Naive thymus-derived CD4-positive, alpha-beta T cell (primary cell): ENCODE results near the gene MIGA1. TPM values are rescaled to one million over a fixed set of nuclear protein-coding genes. Genes with fewer than 3 reads are reported as not detected.
"Not testable (repeated sequence)": the region's sequence is repeated elsewhere in the genome, so short reads cannot be mapped to it uniquely, and the experiment has no call there.

Experiments
- ATAC-seq: fragments of 150-1000 bp; cut with Tn5 transposase; 2 replicates; pipeline ENCODE4 v1.10.0; 2021; ENCODE audit warnings: mild to moderate bottlenecking, moderate library complexity
- CTCF ChIA-PET: fragments of 350-600 bp; sonication (Branson Sonifier 250); formaldehyde crosslinking; loops from one replicate; lab custom pipeline; 2021; ENCODE audit warnings: antibody characterized with exemption; lab: Charles Lee
- POLR2A ChIA-PET: fragments of 350-600 bp; sonication (Branson Sonifier 250); formaldehyde crosslinking; loops from one replicate; lab custom pipeline; 2021; ENCODE audit warnings: antibody characterized with exemption, inconsistent platforms; lab: Charles Lee
- DNase-seq, 9 donors: peaks; one replicate each; pipeline versions ENCODE4 v3.0.0 to v3.0.0-alpha.2; 2020 to 2022; ENCODE audit warnings: mixed read lengths in 1 of 9
- H3K27ac ChIP-seq: one replicate; pipeline ENCODE4 v1.7.0; 2013; ENCODE audit warnings: mild to moderate bottlenecking, low read depth, low read length, moderate library complexity
- H3K27me3 ChIP-seq, 2 donors: one replicate each; pipeline ENCODE4 v1.7.0; 2013; ENCODE audit warnings: low read length in 2 of 2, mild to moderate bottlenecking in 2 of 2, moderate library complexity in 2 of 2; ENCODE audit not compliant: control insufficient read depth in 2 of 2, insufficient read depth in 2 of 2
- H3K36me3 ChIP-seq, 3 experiments: 1 replicate in 2 of 3; 2 replicates in 1 of 3; pipeline ENCODE4 v1.7.0; 2013; ENCODE audit warnings: low read length in 3 of 3, mild to moderate bottlenecking in 3 of 3, moderate library complexity in 1 of 3; ENCODE audit not compliant: insufficient read depth in 3 of 3, control insufficient read depth in 2 of 3
- H3K4me1 ChIP-seq, 2 donors: one replicate each; pipeline ENCODE4 v1.7.0; 2013; ENCODE audit warnings: low read length in 2 of 2, mild to moderate bottlenecking in 2 of 2, moderate library complexity in 1 of 2; ENCODE audit not compliant: control insufficient read depth in 2 of 2, insufficient read depth in 2 of 2
- H3K4me3 ChIP-seq: 2 replicates; pipeline ENCODE4 v1.7.0; 2013; ENCODE audit warnings: mild to moderate bottlenecking, low read length
- H3K9me3 ChIP-seq, 3 experiments: 1 replicate in 2 of 3; 2 replicates in 1 of 3; pipeline ENCODE4 v1.7.0; 2013; ENCODE audit warnings: low read length in 3 of 3; ENCODE audit not compliant: control insufficient read depth in 2 of 3
- H3K27ac Mint-ChIP-seq, 9 donors: one replicate each; pipeline ENCODE4 v1.8.0; 2020 to 2022; ENCODE audit warnings: mixed read lengths in 9 of 9, mild to moderate bottlenecking in 8 of 9, moderate library complexity in 5 of 9, inconsistent platforms in 2 of 9
- H3K27me3 Mint-ChIP-seq, 5 donors: one replicate each; pipeline ENCODE4 v1.8.0; 2021 to 2022; ENCODE audit warnings: mixed read lengths in 5 of 5, mild to moderate bottlenecking in 1 of 5
- H3K36me3 Mint-ChIP-seq, 5 donors: one replicate each; pipeline ENCODE4 v1.8.0; 2020 to 2022; ENCODE audit warnings: mixed read lengths in 5 of 5, mild to moderate bottlenecking in 3 of 5, inconsistent platforms in 1 of 5
- H3K4me1 Mint-ChIP-seq, 7 donors: one replicate each; pipeline ENCODE4 v1.8.0; 2020 to 2022; ENCODE audit warnings: mixed read lengths in 7 of 7, mild to moderate bottlenecking in 3 of 7, inconsistent platforms in 1 of 7
- H3K4me3 Mint-ChIP-seq, 10 donors: one replicate each; pipeline ENCODE4 v1.8.0; 2020 to 2022; ENCODE audit warnings: mild to moderate bottlenecking in 10 of 10, mixed read lengths in 10 of 10, moderate library complexity in 6 of 10, inconsistent platforms in 2 of 10
- H3K9me3 Mint-ChIP-seq, 11 donors: one replicate each; pipeline ENCODE4 v1.8.0; 2020 to 2022; ENCODE audit warnings: mixed read lengths in 11 of 11, mild to moderate bottlenecking in 4 of 11, inconsistent platforms in 1 of 11, moderate library complexity in 1 of 11
- intact Hi-C, 2 donors: fragments of 100-400 bp; cut with micrococcal nuclease; formaldehyde crosslinking; loops; one replicate each; pipeline ENCODE4 v1.15.1; 2023
- polyA plus RNA-seq, 2 donors: library from polyadenylated mRNA; unstranded; fragments of 300-500 nt; fragmentation: Illumina TruSeq; gene quantifications; one replicate each; pipeline ENCODE4 v1.2.3, GENCODE V29; 2021
- total RNA-seq, 6 experiments: library from RNA in 5 of 6; stranded (reverse) in 5 of 6; gene quantifications; 1 replicate in 5 of 6; 2 replicates in 1 of 6; pipeline ENCODE4 v1.2.3 and lab custom pipeline; 2021 to 2026

Gene MIGA1
- total and polyA plus RNA-seq, 7 experiments from 2014 or later: 8.8 to 23.5 (median 12.4) TPM

DNA sequence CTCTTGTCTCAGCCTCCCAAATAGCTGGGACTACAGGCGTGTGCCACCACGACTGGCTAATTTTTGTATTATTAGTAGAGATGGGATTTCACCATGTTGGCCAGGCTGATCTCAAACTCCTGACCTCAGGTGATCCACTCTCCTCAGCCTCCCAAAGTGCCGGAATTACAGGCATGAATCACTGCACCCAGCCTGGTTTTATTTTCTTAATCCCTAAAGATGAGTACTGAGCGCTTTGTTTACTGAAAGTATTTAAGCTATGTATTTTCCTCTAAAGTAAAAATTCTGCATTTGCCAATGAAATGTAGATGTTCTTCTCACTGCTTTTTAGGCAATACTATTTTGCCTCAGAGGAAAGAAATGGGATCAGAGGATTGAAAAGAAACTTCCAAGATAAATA lies 30.0 kb upstream of the MIGA1 start:
- intact Hi-C loops, H3K27me3 ChIP-seq, H3K36me3 ChIP-seq, POLR2A ChIA-PET, H3K27ac ChIP-seq, H3K27me3 Mint-ChIP-seq, H3K4me3 ChIP-seq, H3K4me1 ChIP-seq, ATAC-seq, H3K9me3 Mint-ChIP-seq, H3K9me3 ChIP-seq, H3K4me3 Mint-ChIP-seq, CTCF ChIA-PET, DNase-seq: not testable (repeated sequence)
- peaks cover 21 to 83% (median 77%) of the 10 kb centered on the region in 7 donors for H3K4me1 Mint-ChIP-seq
- peak overlapping the region in 1 of 9 donors; percentile 8 for H3K27ac Mint-ChIP-seq
- peaks cover 0 to 16% (median 5%) of the 10 kb centered on the region in 5 donors for H3K36me3 Mint-ChIP-seq

DNA sequence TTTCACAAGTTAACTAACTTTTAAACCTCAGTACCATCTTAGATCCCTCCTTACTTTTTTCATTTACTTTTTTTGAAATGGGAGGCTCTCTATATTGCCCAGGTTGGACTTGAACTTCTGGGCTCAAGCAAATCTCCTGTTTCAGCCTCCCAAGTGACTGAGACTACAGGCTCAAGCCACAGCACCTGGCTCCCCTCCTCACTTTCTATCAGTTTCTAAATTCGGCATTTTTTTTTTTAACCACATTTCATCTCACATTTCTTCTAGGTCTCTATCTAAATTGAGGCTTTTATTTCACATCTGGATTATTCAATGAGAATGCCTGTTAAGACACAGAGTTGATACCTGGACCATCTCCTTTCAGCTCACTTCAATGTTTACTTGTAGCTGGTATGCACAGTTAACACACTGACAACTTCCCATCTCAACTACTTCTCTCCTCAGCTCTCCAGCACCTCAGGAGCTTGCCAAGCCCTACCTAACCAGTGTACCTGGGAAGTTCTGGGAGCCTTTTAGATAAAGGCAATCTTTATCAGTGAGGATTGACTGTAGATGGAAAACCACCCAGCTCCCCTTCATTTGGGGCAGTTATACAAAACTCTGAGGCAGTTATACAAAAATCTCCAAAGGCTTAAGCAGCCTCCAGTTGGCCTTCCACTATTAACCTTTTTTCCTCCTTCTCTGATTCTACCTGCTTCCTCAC lies 23.2 kb upstream of the MIGA1 start:
- H3K9me3 Mint-ChIP-seq: no peaks in the 10 kb centered on the region
- Histone ChIP-seq H3K9me3 (no peaks in the 10 kb centered on the region), H3K27ac (no peak overlapping the region), H3K36me3 (peaks cover 0 to 7% (median 0%) of the 10 kb centered on the region in 3 experiments), H3K4me3 (no peak overlapping the region), H3K27me3 (no peaks in the 10 kb centered on the region), H3K4me1 (peaks cover 24 to 26% of the 10 kb centered on the region in 2 donors)
- intact Hi-C loops: loop anchor here (5.0 to 10.0 kb wide), 6 partner anchors 36 to 1969 kb away; partner anchors contain the start of genes AK5 (in 1 of the 2), PIGK (in 1 of the 2), RABGGTB (in 1 of the 2) and ST6GALNAC3 (in 1 of the 2)
- ChIA-PET POLR2A (no interaction called here), CTCF (no interaction called here)
- no peak for ATAC-seq
- peaks cover 0 to 5% (median 0%) of the 10 kb centered on the region in 5 donors for H3K36me3 Mint-ChIP-seq
- no peaks in the 10 kb centered on the region for H3K27me3 Mint-ChIP-seq
- peak overlapping the region in 8 of 9 donors; percentile 3 to 93 (median 39) for H3K27ac Mint-ChIP-seq
- peaks cover 31 to 69% (median 56%) of the 10 kb centered on the region in 7 donors for H3K4me1 Mint-ChIP-seq
- DNase-seq: no peak
- H3K4me3 Mint-ChIP-seq: peak overlapping the region; percentile 15 to 98 (median 80)

DNA sequence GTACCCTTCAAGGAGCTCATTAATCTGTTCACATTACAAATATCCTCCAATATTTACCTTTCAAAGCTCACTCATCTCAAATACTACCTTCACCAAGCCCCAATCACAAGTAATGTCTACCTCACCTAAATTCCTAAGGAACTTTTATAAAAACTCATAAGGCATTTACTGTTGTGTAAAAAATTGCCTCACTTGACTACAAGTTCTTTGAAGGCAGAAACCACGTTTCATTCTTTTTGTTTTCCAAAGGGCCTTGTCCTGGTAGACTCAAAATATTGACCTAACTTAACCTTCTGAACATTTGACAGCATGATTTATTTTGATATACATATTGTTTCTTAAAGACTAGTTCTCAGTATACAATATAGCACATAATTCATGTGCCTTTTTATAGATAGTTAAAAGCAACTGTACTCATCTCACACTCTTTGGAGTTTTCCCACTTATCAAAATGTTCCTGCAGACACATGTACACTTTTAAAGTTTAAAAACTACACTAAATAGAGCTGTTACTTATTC lies 22.3 kb upstream of the MIGA1 start:
- peaks cover 0 to 7% (median 0%) of the 10 kb centered on the region in 3 experiments for H3K36me3 ChIP-seq
- CTCF ChIA-PET: no interaction called here
- H3K27ac ChIP-seq: no peak overlapping the region
- ATAC-seq (no peak), DNase-seq (no peak)
- H3K27me3 ChIP-seq: no peaks in the 10 kb centered on the region
- intact Hi-C loops: loop anchor here (5.0 to 10.0 kb wide), 6 partner anchors 35 to 1970 kb away; partner anchors contain the start of genes AK5 (in 1 of the 2), PIGK (in 1 of the 2), RABGGTB (in 1 of the 2) and ST6GALNAC3 (in 1 of the 2)
- H3K4me1 Mint-ChIP-seq: peaks cover 30 to 76% (median 54%) of the 10 kb centered on the region in 7 donors
- peaks cover 0 to 5% (median 0%) of the 10 kb centered on the region in 5 donors for H3K36me3 Mint-ChIP-seq
- POLR2A ChIA-PET: no interaction called here
- H3K9me3 Mint-ChIP-seq: no peaks in the 10 kb centered on the region
- peak overlapping the region; percentile 60 to 98 (median 94) for H3K4me3 Mint-ChIP-seq
- H3K27ac Mint-ChIP-seq: peak overlapping the region in 8 of 9 donors; percentile 9 to 93 (median 45)
- no peaks in the 10 kb centered on the region for H3K9me3 ChIP-seq
- H3K27me3 Mint-ChIP-seq: peaks cover 0 to 3% (median 0%) of the 10 kb centered on the region in 5 donors
- no peak overlapping the region for H3K4me3 ChIP-seq
- peaks cover 24 to 26% of the 10 kb centered on the region in 2 donors for H3K4me1 ChIP-seq

DNA sequence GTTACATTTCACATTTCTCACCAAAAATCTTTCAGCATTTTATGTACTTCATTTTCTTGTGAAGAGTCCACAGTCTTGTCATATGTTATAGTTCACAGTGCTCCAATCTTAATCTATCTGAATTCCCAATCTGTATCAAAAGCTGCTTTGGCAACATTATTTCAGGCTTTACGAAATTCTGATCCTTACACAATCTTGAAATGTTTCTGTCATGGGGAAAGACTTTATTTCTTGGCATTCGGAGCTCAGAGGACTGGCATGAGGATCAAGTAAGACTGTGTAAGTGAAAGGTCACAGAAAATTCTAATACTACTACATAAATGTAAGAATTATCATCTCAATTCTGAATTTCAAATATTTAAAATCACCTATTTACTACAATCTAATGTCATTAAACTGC lies 21.8 kb upstream of the MIGA1 start:
- Mint-ChIP-seq H3K36me3 (peaks cover 0 to 5% (median 0%) of the 10 kb centered on the region in 5 donors), H3K4me1 (peaks cover 30 to 73% (median 50%) of the 10 kb centered on the region in 7 donors), H3K27me3 (peaks cover 0 to 5% (median 0%) of the 10 kb centered on the region in 5 donors), H3K27ac (peak overlapping the region; percentile 9 to 93 (median 42)), H3K4me3 (peak overlapping the region; percentile 60 to 98 (median 94)), H3K9me3 (no peaks in the 10 kb centered on the region)
- H3K27ac ChIP-seq: no peak overlapping the region
- H3K27me3 ChIP-seq: no peaks in the 10 kb centered on the region
- no peak overlapping the region for H3K4me3 ChIP-seq
- POLR2A ChIA-PET: no interaction called here
- no peaks in the 10 kb centered on the region for H3K9me3 ChIP-seq
- no peak for ATAC-seq
- DNase-seq: no peak
- H3K4me1 ChIP-seq: peaks cover 24 to 26% of the 10 kb centered on the region in 2 donors
- CTCF ChIA-PET: no interaction called here
- H3K36me3 ChIP-seq: peaks cover 0 to 7% (median 0%) of the 10 kb centered on the region in 3 experiments
- intact Hi-C loops: loop anchor here (2.0 to 10.0 kb wide), 7 partner anchors 23 to 1970 kb away; partner anchors contain the start of genes AK5 (in 1 of the 2), PIGK (in 1 of the 2), RABGGTB (in 1 of the 2) and ST6GALNAC3 (in 1 of the 2)

DNA sequence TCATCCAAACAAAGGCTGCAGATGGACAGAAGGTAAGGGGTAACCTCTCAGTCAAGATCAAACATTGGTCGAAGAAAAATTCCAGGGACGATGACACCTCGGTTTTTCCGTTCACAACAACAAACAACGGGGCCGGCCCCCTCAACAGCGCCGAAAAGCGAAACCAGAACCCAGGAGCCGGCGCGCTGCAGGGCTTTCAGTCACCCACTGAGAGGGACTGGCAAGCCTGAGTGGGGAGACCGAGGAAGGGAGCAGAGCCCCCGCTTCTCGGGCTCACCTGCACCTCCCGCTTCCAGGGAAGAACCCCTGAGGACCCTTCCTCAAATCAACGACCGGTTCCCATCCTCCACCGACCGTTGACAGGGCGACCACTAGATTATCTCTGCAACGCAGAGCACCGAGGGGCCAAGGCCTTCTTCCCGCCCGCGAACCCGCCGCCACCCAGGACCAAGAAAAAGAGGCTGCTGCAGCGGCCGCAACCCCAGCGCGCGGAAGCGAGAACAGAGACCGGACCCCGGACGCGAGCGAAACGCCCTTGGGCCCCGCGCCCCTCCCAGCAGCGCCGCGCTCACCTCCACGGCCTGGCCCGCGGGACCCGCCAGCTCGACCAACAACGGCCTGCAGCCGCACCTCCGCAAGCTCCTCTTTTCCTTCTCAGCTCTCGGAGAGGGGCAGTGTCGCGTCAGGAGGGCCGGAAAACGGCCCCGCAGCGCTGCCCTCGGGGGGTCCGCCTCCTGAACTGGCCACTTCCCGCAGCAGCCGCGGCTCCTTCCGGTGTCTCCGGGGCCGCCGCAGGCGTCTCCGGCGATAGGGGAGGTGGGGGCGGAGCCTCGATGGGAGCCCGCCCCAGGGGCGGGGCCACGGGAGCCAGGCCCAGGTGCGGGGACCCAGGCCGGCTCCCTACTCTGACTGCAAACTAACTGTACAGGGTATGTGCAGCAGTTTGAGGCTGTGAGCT lies 20.1 kb upstream of the MIGA1 start, which contains the start of gene USP33:
TSS of gene USP33 (minus strand) at position 782 of the 958 bp plus-strand sequence. CDS start 18,155 bp downstream, outside the sequence.
- Mint-ChIP-seq H3K27ac (peak within 1 kb of the TSS; percentile 84 to 97 (median 94)), H3K9me3 (no peaks in the 10 kb centered on the region), H3K36me3 (peaks cover 0 to 5% (median 0%) of the 10 kb centered on the region in 5 donors), H3K4me3 (peak within 1 kb of the TSS; percentile 93 to 98 (median 96)), H3K27me3 (peaks cover 0 to 10% (median 0%) of the 10 kb centered on the region in 5 donors), H3K4me1 (peaks cover 28 to 64% (median 43%) of the 10 kb centered on the region in 7 donors)
- H3K27ac ChIP-seq: peak within 1 kb of the TSS; percentile 86
- no peaks in the 10 kb centered on the region for H3K27me3 ChIP-seq
- DNase-seq: peak; percentile 87 to 98 (median 92)
- no peaks in the 10 kb centered on the region for H3K9me3 ChIP-seq
- ChIA-PET CTCF (no interaction called here), POLR2A (interaction anchor here (0.8 to 2.5 kb wide), 7 partner anchors 11 to 245 kb away, joined by 3 to 12 read pairs (median 6); partner anchors contain the start of genes DNAJB4, FUBP1, MIGA1 and ZZZ3)
- H3K4me3 ChIP-seq: peak within 1 kb of the TSS; percentile 61
- intact Hi-C loops: loop anchor here (1.0 to 10.0 kb wide), 13 partner anchors 20 to 1972 kb away; partner anchors contain the start of genes DNAJB4 (in 2 of the 2), FUBP1 (in 2 of the 2), MIGA1 (in 2 of the 2) and AK5 (in 1 of the 2)
- ATAC-seq: peak; percentile 98
- H3K4me1 ChIP-seq: peaks cover 24 to 25% of the 10 kb centered on the region in 2 donors
- H3K36me3 ChIP-seq: peaks cover 0 to 7% (median 0%) of the 10 kb centered on the region in 3 experiments
